Measurements from ENCODE around the gene ADCK2.
A peak's percentile ranks its signal among the peaks of the same experiment; 100 is the strongest.
"Not testable (repeated sequence)": the region's sequence is repeated elsewhere in the genome, so short reads cannot be mapped to it uniquely, and the experiment has no call there.

Gene ADCK2

GRCh38 chr7:140649556-140650205 is 23.1 kb upstream of the ADCK2 start:
- no peak for DNase-seq

GRCh38 chr7:140650367-140650766 is 22.4 kb upstream of the ADCK2 start:
- no peak for DNase-seq

GRCh38 chr7:140653319-140654108 is 19.2 kb upstream of the ADCK2 start:
- DNase-seq: peak; percentile 51

- DNase-seq: no peak
Observed at GRCh38 chr7:140654109-140654387, 18.7 kb upstream of the ADCK2 start.

GRCh38 chr7:140654661-140655060 is 18.1 kb upstream of the ADCK2 start:
- no peak for DNase-seq

GRCh38 chr7:140655511-140656408 is 17.0 kb upstream of the ADCK2 start:
- DNase-seq: no peak

GRCh38 chr7:140656548-140657515 is 15.9 kb upstream of the ADCK2 start:
- peak; percentile 42 for DNase-seq

GRCh38 chr7:140657891-140658290 is 14.9 kb upstream of the ADCK2 start:
- DNase-seq: no peak

- no peak for DNase-seq
Observed at GRCh38 chr7:140659856-140660255, 12.9 kb upstream of the ADCK2 start.

- DNase-seq: peak; percentile 11
Observed at GRCh38 chr7:140661124-140661523, 11.6 kb upstream of the ADCK2 start.

GRCh38 chr7:140662938-140663337 is 9.8 kb upstream of the ADCK2 start:
- not testable (repeated sequence) for DNase-seq

- DNase-seq: no peak
Observed at GRCh38 chr7:140667476-140667875, 5.3 kb upstream of the ADCK2 start.

- no peak for DNase-seq
Observed at GRCh38 chr7:140668641-140669040, 4.1 kb upstream of the ADCK2 start.

GRCh38 chr7:140669352-140669751 is 3.4 kb upstream of the ADCK2 start:
- DNase-seq: no peak

- not testable (repeated sequence) for DNase-seq
Observed at GRCh38 chr7:140669862-140670261, 2.9 kb upstream of the ADCK2 start.

GRCh38 chr7:140670343-140670935 is 2.3 kb upstream of the ADCK2 start:
- DNase-seq: no peak

- DNase-seq: no peak
Observed at GRCh38 chr7:140671966-140672365, 779 bp upstream of the ADCK2 start.

GRCh38 chr7:140673063-140673773 is 473 bp downstream of the ADCK2 start:
- peak; percentile 9 for DNase-seq

- no peak for DNase-seq
Observed at GRCh38 chr7:140673774-140674155, 1.0 kb downstream of the ADCK2 start.

- DNase-seq: no peak
Observed at GRCh38 chr7:140674356-140674800, 1.6 kb downstream of the ADCK2 start.

Measured in kidney glomerular epithelial cell (primary cell).